Transverse colon (tissue), 4 donors: ENCODE data around the gene ZER1. TPM values are rescaled to one million over a fixed set of nuclear protein-coding genes. Genes with fewer than 3 reads are reported as not detected.

Source experiments
- DNase-seq: peaks from one replicate; pipeline ENCODE4 v3.0.0-alpha.2; 2019
- H3K27ac ChIP-seq, 4 donors: fragments of 200-600 bp; sonication (generic); 2 replicates each; pipeline ENCODE4 v1.5.1; 2016 to 2018; ENCODE audit warnings: inconsistent platforms in 4 of 4
- H3K27me3 ChIP-seq: fragments of 200-600 bp; sonication (generic); 2 replicates; pipeline ENCODE4 v1.5.1; 2017; ENCODE audit warnings: inconsistent platforms
- H3K36me3 ChIP-seq, 4 donors: fragments of 200-600 bp; sonication (generic); 2 replicates each; pipeline ENCODE4 v1.5.1; 2017 to 2019; ENCODE audit warnings: inconsistent platforms in 4 of 4
- H3K4me1 ChIP-seq, 4 donors: fragments of 200-600 bp; sonication (generic); 2 replicates each; pipeline ENCODE4 v1.5.1; 2017 to 2020; ENCODE audit warnings: inconsistent platforms in 4 of 4
- H3K4me3 ChIP-seq, 4 donors: fragments of 200-600 bp; sonication (generic); 1 replicate in 1 of 4; 2 replicates in 3 of 4; pipeline versions ENCODE4 v1.5.1 to v1.6.1; 2017 to 2019; ENCODE audit warnings: inconsistent platforms in 4 of 4
- H3K9me3 ChIP-seq, 2 donors: fragments of 200-600 bp; sonication (generic); 2 replicates each; pipeline ENCODE4 v1.5.1; 2017 to 2019; ENCODE audit warnings: inconsistent platforms in 2 of 2
- EP300 ChIP-seq: sonication (generic); formaldehyde crosslinking; IDR thresholded peaks from one replicate; pipeline ENCODE4 v1.6.1; 2017; ENCODE audit warnings: antibody characterized with exemption, low read depth
- POLR2A ChIP-seq: fragments of 450-650 bp; IDR thresholded peaks from one replicate; pipeline ENCODE4 v1.6.1; 2016; ENCODE audit warnings: antibody characterized with exemption, mild to moderate bottlenecking, moderate library complexity
- POLR2AphosphoS5 ChIP-seq, 3 donors: sonication (generic); formaldehyde crosslinking; IDR thresholded peaks; one replicate each; pipeline ENCODE4 v1.6.1; 2016; ENCODE audit warnings: antibody characterized with exemption in 3 of 3
- WGBS, 2 donors: methylation state at CpG; one replicate each; pipeline ENCODE4 v1.1.5; 2018; ENCODE audit warnings: low coverage in 1 of 2; 5-methylcytosine and 5-hydroxymethylcytosine counted together
- in situ Hi-C, 4 donors: fragments of 200-750 bp; cut with MboI; loops; one replicate each; pipeline versions ENCODE4 v1.15.0 to v1.15.1; 2017; ENCODE audit warnings: low sequenced_read_pairs in 3 of 4, low pct_ligation_motif_present in 1 of 4, low pct_unique_long_range_greater_than_20kb in 1 of 4
- intact Hi-C: fragments of 100-400 bp; cut with DNase I; formaldehyde crosslinking; loops from one replicate; pipeline ENCODE4 v1.15.1; 2023; ENCODE audit warnings: low total_unique reads
- total RNA-seq, 4 donors: library from RNA; depleted of rRNA; stranded (reverse); fragments of >200 nt; gene quantifications; one replicate each; pipeline ENCODE4 v1.1.0, GENCODE V29; 2016
- TF ChIP-seq, protein P1 (sequence below), 5 experiments: fragments of 200-600 bp in 3 of 5; fragments of 450-650 bp in 2 of 5; sonication (generic) in 3 of 5; IDR thresholded peaks; 1 replicate in 2 of 5; 2 replicates in 3 of 5; pipeline ENCODE4 v1.5.1; 2016 to 2017; ENCODE audit warnings: antibody characterized with exemption in 5 of 5, inconsistent platforms in 3 of 5, mild to moderate bottlenecking in 2 of 5, moderate library complexity in 1 of 5

The ZER1 gene
- total RNA-seq, 4 donors from 2014 or later: 57.5 to 116 (median 73.8) TPM

DNA sequence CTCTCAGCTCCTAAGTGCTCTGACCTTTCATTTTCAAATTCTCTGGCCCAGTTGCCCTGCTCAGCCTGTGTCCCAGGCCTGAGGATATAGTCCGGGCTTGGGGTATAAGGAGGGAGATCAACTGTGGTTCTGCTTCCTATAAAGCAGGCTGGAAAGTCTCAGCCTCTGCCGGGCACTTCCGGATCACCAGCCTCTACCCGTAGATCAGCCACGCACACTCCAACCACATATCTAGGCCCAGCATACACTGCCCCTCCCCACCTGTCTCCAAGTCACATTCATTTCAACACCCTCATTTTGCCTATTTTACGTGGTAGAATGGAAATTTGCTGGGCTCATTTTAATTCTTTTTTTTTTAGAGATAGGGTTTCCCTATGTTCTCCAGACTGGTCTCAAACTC is 3.1 kb downstream of the ZER1 start:
- Histone ChIP-seq H3K27me3 (no peaks in the 10 kb centered on the region), H3K4me3 (no peak overlapping the region), H3K27ac (no peak overlapping the region), H3K9me3 (no peaks in the 10 kb centered on the region), H3K36me3 (no peaks in the 10 kb centered on the region), H3K4me1 (peaks cover 9 to 21% (median 14%) of the 10 kb centered on the region in 4 donors)
- intact Hi-C loops: no loop called here
- TF ChIP-seq POLR2A: no peak
- no peak for TF ChIP-seq EP300
- no peak for TF ChIP-seq POLR2AphosphoS5 (IDR thresholded peaks at IDR 0.05)
- TF ChIP-seq, protein P1, sequence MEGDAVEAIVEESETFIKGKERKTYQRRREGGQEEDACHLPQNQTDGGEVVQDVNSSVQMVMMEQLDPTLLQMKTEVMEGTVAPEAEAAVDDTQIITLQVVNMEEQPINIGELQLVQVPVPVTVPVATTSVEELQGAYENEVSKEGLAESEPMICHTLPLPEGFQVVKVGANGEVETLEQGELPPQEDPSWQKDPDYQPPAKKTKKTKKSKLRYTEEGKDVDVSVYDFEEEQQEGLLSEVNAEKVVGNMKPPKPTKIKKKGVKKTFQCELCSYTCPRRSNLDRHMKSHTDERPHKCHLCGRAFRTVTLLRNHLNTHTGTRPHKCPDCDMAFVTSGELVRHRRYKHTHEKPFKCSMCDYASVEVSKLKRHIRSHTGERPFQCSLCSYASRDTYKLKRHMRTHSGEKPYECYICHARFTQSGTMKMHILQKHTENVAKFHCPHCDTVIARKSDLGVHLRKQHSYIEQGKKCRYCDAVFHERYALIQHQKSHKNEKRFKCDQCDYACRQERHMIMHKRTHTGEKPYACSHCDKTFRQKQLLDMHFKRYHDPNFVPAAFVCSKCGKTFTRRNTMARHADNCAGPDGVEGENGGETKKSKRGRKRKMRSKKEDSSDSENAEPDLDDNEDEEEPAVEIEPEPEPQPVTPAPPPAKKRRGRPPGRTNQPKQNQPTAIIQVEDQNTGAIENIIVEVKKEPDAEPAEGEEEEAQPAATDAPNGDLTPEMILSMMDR (IDR thresholded peaks at IDR 0.05): no peak
- 87% methylated on average over 6 of the region's 6 CpGs; no CpG with 5 or more reads in 1 of the 2 donors for WGBS, 2 donors
- DNase-seq: no peak
- in situ Hi-C loops: no loop called here

DNA sequence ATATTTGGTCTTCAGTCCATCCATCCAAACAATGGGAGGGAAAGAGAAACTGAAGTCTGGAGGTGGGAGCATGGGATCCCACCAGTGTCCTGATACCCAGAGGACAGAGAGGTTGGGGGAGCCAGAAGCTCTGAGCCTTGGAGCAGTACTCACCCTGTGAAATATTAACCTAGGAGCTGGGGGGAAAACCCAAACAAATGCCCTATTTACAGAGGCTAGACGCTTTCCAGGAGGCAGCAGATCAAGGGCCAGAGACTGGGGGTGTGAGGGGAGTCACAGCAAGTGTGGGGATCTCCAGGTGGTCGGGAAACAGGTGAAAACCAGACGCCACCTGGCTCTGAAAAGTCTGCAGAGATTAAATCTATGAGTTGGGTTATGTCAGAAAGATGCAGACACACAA is 6.2 kb downstream of the ZER1 start:
- WGBS, 2 donors: 54 to 69% methylated on average over 3 of the region's 3 CpGs
- in situ Hi-C loops: no loop called here
- H3K27ac ChIP-seq: no peak overlapping the region

DNA sequence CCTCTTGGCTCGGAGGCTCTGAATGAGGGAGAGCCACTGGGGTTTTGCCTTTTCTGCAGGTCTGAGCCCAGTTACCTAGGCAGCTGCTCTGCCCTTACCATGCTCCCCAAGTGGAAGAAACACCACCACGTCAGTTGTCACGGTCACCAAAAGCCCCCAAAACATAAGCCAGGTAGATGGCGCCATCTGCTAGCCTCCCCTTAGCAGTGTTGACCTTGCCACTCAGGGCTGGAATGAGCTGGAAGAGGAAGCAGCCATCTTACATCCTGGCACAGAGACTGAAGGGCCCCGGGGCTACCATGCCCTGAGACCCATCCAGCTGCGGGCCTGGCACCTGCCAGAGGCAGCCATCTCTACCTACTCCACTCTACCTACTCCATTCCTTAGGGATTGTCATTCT is 7.4 kb downstream of the ZER1 start:
- DNase-seq: no peak
- in situ Hi-C loops (no loop called here), intact Hi-C loops (no loop called here)
- 96% methylated on average over 6 of the region's 6 CpGs; no CpG with 5 or more reads in 1 of the 2 donors for WGBS, 2 donors
- TF ChIP-seq, protein P1 (IDR thresholded peaks at IDR 0.05): no peak
- TF ChIP-seq POLR2A (no peak), EP300 (no peak), POLR2AphosphoS5 (IDR thresholded peaks at IDR 0.05) (no peak)
- Histone ChIP-seq H3K9me3 (no peaks in the 10 kb centered on the region), H3K4me1 (peaks cover 0 to 7% (median 0%) of the 10 kb centered on the region in 4 donors), H3K4me3 (no peak overlapping the region), H3K27me3 (no peaks in the 10 kb centered on the region), H3K36me3 (no peaks in the 10 kb centered on the region), H3K27ac (no peak overlapping the region)

More for the DNA sequence above, 6.2 kb downstream of the ZER1 start:
- TF ChIP-seq POLR2A: no peak
- no peak for TF ChIP-seq EP300
- DNase-seq: no peak
- Histone ChIP-seq H3K4me1 (peaks cover 6 to 14% (median 9%) of the 10 kb centered on the region in 4 donors), H3K36me3 (no peaks in the 10 kb centered on the region), H3K9me3 (no peaks in the 10 kb centered on the region), H3K4me3 (no peak overlapping the region), H3K27me3 (no peaks in the 10 kb centered on the region)
- intact Hi-C loops: no loop called here

DNA sequence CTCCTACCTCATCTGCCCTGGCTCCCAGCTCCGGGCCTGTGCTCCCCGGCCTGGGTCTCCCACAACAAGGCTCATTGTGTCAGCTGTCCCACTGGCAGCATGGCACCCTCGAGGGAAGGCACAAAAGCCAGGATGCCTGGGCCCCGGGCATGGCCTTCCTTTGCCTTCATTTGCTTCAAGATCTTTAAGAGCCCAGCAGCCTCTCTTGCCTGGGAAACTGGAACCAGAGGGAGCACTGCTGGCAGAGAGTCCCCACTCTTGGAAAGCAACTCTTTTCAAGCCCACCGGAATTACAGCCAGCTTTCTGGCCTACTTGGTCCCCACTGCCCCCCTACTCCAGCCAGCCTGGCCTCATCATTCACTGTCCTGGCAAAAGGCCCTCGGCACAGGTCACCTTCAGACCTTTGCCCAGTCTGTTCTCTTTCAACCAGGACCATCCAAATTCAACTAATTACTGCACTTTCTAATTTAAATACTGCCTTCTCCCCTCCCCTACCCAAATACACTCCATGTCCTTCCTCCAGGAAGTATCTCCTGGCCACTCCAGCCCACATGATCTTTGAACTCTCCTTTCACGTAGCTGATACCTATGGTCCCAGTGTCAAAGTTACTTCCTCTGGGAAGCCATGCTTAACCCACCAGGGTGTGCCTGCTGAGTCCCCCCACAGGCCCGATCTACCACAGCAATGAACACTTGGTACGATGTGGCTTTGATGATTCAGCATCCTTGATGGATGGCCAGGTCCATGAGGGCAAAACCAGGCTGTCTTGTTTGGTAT is 8.9 kb downstream of the ZER1 start:
- H3K36me3 ChIP-seq: no peaks in the 10 kb centered on the region
- intact Hi-C loops: no loop called here
- H3K27ac ChIP-seq: no peak overlapping the region
- peaks cover 0 to 7% (median 0%) of the 10 kb centered on the region in 4 donors for H3K4me1 ChIP-seq
- no peak for DNase-seq
- H3K4me3 ChIP-seq: no peak overlapping the region
- no peaks in the 10 kb centered on the region for H3K27me3 ChIP-seq
- 79 to 81% methylated on average over 3 to 9 of the region's 9 CpGs for WGBS, 2 donors
- H3K9me3 ChIP-seq: no peaks in the 10 kb centered on the region
- TF ChIP-seq EP300 (no peak), POLR2A (no peak), POLR2AphosphoS5 (IDR thresholded peaks at IDR 0.05) (no peak)
- TF ChIP-seq, protein P1 (IDR thresholded peaks at IDR 0.05): no peak
- in situ Hi-C loops: no loop called here
